ENCODE measurements around the gene SASH1. TPM values are rescaled to one million over a fixed set of nuclear protein-coding genes. Genes with fewer than 3 reads are reported as not detected.
A peak's percentile ranks its signal among the peaks of the same experiment; 100 is the strongest.

SASH1 gene
- total RNA-seq, 4 donors from 2014 or later, result 132 to 238 (median 160) TPM

GRCh38 chr6:148538261-148539190 is 195.9 kb downstream of the SASH1 start:
- H3K4me3 ChIP-seq, result peak overlapping the region in 2 of 4 donors; percentile 0 to 20
- TF ChIP-seq POLR2A (IDR thresholded peaks at IDR 0.05), result no peak
- no peak for TF ChIP-seq CTCF (IDR thresholded peaks at IDR 0.05)
- TF ChIP-seq EP300 (IDR thresholded peaks at IDR 0.05), result no peak

GRCh38 chr6:148543540-148543939 is 200.9 kb downstream of the SASH1 start:
- Histone ChIP-seq H3K4me3 (no peak overlapping the region), H3K27ac (no peak overlapping the region), H3K9me3 (no peaks in the 10 kb centered on the region), H3K36me3 (peaks cover 0 to 92% (median 0%) of the 10 kb centered on the region in 3 donors), H3K27me3 (no peaks in the 10 kb centered on the region), H3K4me1 (peaks cover 0 to 18% (median 0%) of the 10 kb centered on the region in 4 donors)
- WGBS, 2 donors, result 74 to 83% methylated on average over 6 of the region's 6 CpGs
- TF ChIP-seq EP300 (IDR thresholded peaks at IDR 0.05) (no peak), CTCF (IDR thresholded peaks at IDR 0.05) (no peak), POLR2A (IDR thresholded peaks at IDR 0.05) (no peak)
- DNase-seq (ENCODE audit: low spot score in 2 of 2), result no peak

More at GRCh38 chr6:148538261-148539190, 195.9 kb downstream of the SASH1 start:
- Histone ChIP-seq H3K27ac (peak overlapping the region; percentile 57 to 84 (median 70)), H3K4me1 (peaks cover 0 to 16% (median 6%) of the 10 kb centered on the region in 4 donors), H3K36me3 (peaks cover 0 to 79% (median 5%) of the 10 kb centered on the region in 3 donors), H3K27me3 (no peaks in the 10 kb centered on the region), H3K9me3 (no peaks in the 10 kb centered on the region)
- no peak for DNase-seq (ENCODE audit: low spot score in 2 of 2)
- WGBS, 2 donors, result 24 to 28% methylated on average over 13 of the region's 13 CpGs

- Histone ChIP-seq H3K27me3 (no peaks in the 10 kb centered on the region), H3K27ac (no peak overlapping the region), H3K36me3 (peaks cover 0 to 100% (median 0%) of the 10 kb centered on the region in 3 donors), H3K4me3 (no peak overlapping the region), H3K9me3 (no peaks in the 10 kb centered on the region), H3K4me1 (peaks cover 0 to 11% (median 0%) of the 10 kb centered on the region in 4 donors)
- TF ChIP-seq EP300 (IDR thresholded peaks at IDR 0.05) (no peak), POLR2A (IDR thresholded peaks at IDR 0.05) (no peak), CTCF (IDR thresholded peaks at IDR 0.05) (no peak)
- 93 to 95% methylated on average over 9 to 13 of the region's 17 CpGs for WGBS, 2 donors
- no peak for DNase-seq (ENCODE audit: low spot score in 2 of 2)
Measured at GRCh38 chr6:148544421-148544820, 201.8 kb downstream of the SASH1 start.

- Histone ChIP-seq H3K27ac (no peak overlapping the region), H3K4me3 (no peak overlapping the region), H3K36me3 (peaks cover 0 to 91% (median 0%) of the 10 kb centered on the region in 3 donors), H3K27me3 (no peaks in the 10 kb centered on the region), H3K4me1 (peaks cover 0 to 22% (median 0%) of the 10 kb centered on the region in 4 donors), H3K9me3 (no peaks in the 10 kb centered on the region)
- TF ChIP-seq POLR2A (IDR thresholded peaks at IDR 0.05), result no peak
- TF ChIP-seq EP300 (IDR thresholded peaks at IDR 0.05), result no peak
- TF ChIP-seq CTCF (IDR thresholded peaks at IDR 0.05), result no peak
- no peak for DNase-seq (ENCODE audit: low spot score in 2 of 2)
- 96% methylated on average over 14 of the region's 14 CpGs for WGBS, 2 donors
Measured at GRCh38 chr6:148545901-148546300, 203.3 kb downstream of the SASH1 start.

GRCh38 chr6:148547110-148547509 is 204.5 kb downstream of the SASH1 start:
- H3K4me1 ChIP-seq, result peaks cover 0 to 33% (median 0%) of the 10 kb centered on the region in 4 donors
- no peaks in the 10 kb centered on the region for H3K27me3 ChIP-seq
- 58 to 60% methylated on average over 7 of the region's 7 CpGs for WGBS, 2 donors
- no peak overlapping the region for H3K4me3 ChIP-seq
- peak overlapping the region in 2 of 4 donors; percentile 10 to 65 for H3K27ac ChIP-seq
- DNase-seq (ENCODE audit: low spot score in 2 of 2), result no peak
- H3K36me3 ChIP-seq, result peaks cover 0 to 79% (median 0%) of the 10 kb centered on the region in 3 donors
- no peaks in the 10 kb centered on the region for H3K9me3 ChIP-seq
- TF ChIP-seq CTCF (IDR thresholded peaks at IDR 0.05) (no peak), POLR2A (IDR thresholded peaks at IDR 0.05) (no peak), EP300 (IDR thresholded peaks at IDR 0.05) (no peak)

All from tibial nerve (tissue), 4 donors.